Transverse colon (tissue), 4 donors: Measurements from ENCODE around the gene SDCCAG8. TPM values are rescaled to one million over a fixed set of nuclear protein-coding genes. Genes with fewer than 3 reads are reported as not detected.

ENCODE experiments used
- DNase-seq: peaks from one replicate; pipeline ENCODE4 v3.0.0-alpha.2; 2019
- H3K27ac ChIP-seq, 4 donors: fragments of 200-600 bp; sonication (generic); 2 replicates each; pipeline ENCODE4 v1.5.1; 2016 to 2018; ENCODE audit warnings: inconsistent platforms in 4 of 4
- H3K27me3 ChIP-seq: fragments of 200-600 bp; sonication (generic); 2 replicates; pipeline ENCODE4 v1.5.1; 2017; ENCODE audit warnings: inconsistent platforms
- H3K36me3 ChIP-seq, 4 donors: fragments of 200-600 bp; sonication (generic); 2 replicates each; pipeline ENCODE4 v1.5.1; 2017 to 2019; ENCODE audit warnings: inconsistent platforms in 4 of 4
- H3K4me1 ChIP-seq, 4 donors: fragments of 200-600 bp; sonication (generic); 2 replicates each; pipeline ENCODE4 v1.5.1; 2017 to 2020; ENCODE audit warnings: inconsistent platforms in 4 of 4
- H3K4me3 ChIP-seq, 4 donors: fragments of 200-600 bp; sonication (generic); 1 replicate in 1 of 4; 2 replicates in 3 of 4; pipeline versions ENCODE4 v1.5.1 to v1.6.1; 2017 to 2019; ENCODE audit warnings: inconsistent platforms in 4 of 4
- H3K9me3 ChIP-seq, 2 donors: fragments of 200-600 bp; sonication (generic); 2 replicates each; pipeline ENCODE4 v1.5.1; 2017 to 2019; ENCODE audit warnings: inconsistent platforms in 2 of 2
- CTCF ChIP-seq, 5 experiments: fragments of 200-600 bp in 3 of 5; fragments of 450-650 bp in 2 of 5; sonication (generic) in 3 of 5; IDR thresholded peaks; 1 replicate in 2 of 5; 2 replicates in 3 of 5; pipeline ENCODE4 v1.5.1; 2016 to 2017; ENCODE audit warnings: antibody characterized with exemption in 5 of 5, inconsistent platforms in 3 of 5, mild to moderate bottlenecking in 2 of 5, moderate library complexity in 1 of 5
- EP300 ChIP-seq: sonication (generic); formaldehyde crosslinking; IDR thresholded peaks from one replicate; pipeline ENCODE4 v1.6.1; 2017; ENCODE audit warnings: antibody characterized with exemption, low read depth
- POLR2A ChIP-seq: fragments of 450-650 bp; IDR thresholded peaks from one replicate; pipeline ENCODE4 v1.6.1; 2016; ENCODE audit warnings: antibody characterized with exemption, mild to moderate bottlenecking, moderate library complexity
- POLR2AphosphoS5 ChIP-seq, 3 donors: sonication (generic); formaldehyde crosslinking; IDR thresholded peaks; one replicate each; pipeline ENCODE4 v1.6.1; 2016; ENCODE audit warnings: antibody characterized with exemption in 3 of 3
- WGBS, 2 donors: methylation state at CpG; one replicate each; pipeline ENCODE4 v1.1.5; 2018; ENCODE audit warnings: low coverage in 1 of 2; 5-methylcytosine and 5-hydroxymethylcytosine counted together
- in situ Hi-C, 4 donors: fragments of 200-750 bp; cut with MboI; loops; one replicate each; pipeline versions ENCODE4 v1.15.0 to v1.15.1; 2017; ENCODE audit warnings: low sequenced_read_pairs in 3 of 4, low pct_ligation_motif_present in 1 of 4, low pct_unique_long_range_greater_than_20kb in 1 of 4
- intact Hi-C: fragments of 100-400 bp; cut with DNase I; formaldehyde crosslinking; loops from one replicate; pipeline ENCODE4 v1.15.1; 2023; ENCODE audit warnings: low total_unique reads
- total RNA-seq, 4 donors: library from RNA; depleted of rRNA; stranded (reverse); fragments of >200 nt; gene quantifications; one replicate each; pipeline ENCODE4 v1.1.0, GENCODE V29; 2016

The SDCCAG8 gene
- total RNA-seq, 4 donors from 2014 or later = 28.8 to 101 (median 42.5) TPM

DNA sequence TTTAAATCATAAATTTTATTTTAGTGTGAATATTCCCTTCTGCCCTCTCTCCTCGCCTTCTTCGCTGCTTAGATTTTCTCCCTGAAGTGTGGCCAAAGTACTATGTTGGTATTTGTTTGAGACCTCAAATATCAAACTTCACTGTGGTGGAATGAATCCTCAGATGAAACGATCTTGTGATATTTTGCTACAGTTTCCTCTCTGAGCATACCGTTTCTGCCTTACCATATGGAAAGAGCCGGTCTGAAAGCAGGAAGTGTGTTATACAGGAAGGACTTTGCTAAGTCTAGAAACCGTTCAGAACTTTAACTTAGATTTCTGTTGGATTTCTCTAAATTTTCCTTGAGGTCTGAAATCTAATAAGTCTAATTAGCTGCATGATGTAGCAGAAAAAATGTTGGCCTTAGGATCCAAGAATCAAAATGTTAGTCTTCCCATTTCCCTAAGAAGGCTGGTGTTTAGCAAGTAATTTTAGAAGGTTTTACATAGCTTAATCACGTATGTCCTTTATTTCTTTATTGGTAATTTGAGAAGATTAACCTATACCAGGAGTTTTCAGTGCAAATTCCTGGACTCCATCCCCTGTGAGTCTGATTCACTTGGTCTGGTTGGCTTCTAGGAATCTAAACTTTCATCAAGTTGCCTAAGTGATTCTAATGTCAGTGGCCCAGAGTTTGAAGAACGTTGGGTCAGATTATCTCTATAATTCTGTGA, 30.7 kb downstream of the SDCCAG8 start:
- H3K4me3 ChIP-seq = no peak overlapping the region
- intact Hi-C loops = no loop called here
- WGBS, 2 donors = 66 to 69% methylated on average over 5 to 8 of the region's 8 CpGs
- peaks cover 0 to 7% (median 0%) of the 10 kb centered on the region in 4 donors for H3K36me3 ChIP-seq
- H3K4me1 ChIP-seq = peaks cover 0 to 9% (median 1%) of the 10 kb centered on the region in 4 donors
- H3K9me3 ChIP-seq = no peaks in the 10 kb centered on the region
- H3K27me3 ChIP-seq = no peaks in the 10 kb centered on the region
- TF ChIP-seq EP300 (no peak), POLR2A (no peak), POLR2AphosphoS5 (IDR thresholded peaks at IDR 0.05) (no peak), CTCF (IDR thresholded peaks at IDR 0.05) (no peak)
- in situ Hi-C loops = no loop called here
- no peak for DNase-seq
- peak overlapping the region in 3 of 4 donors; percentile 20 to 37 (median 36) for H3K27ac ChIP-seq

- no peak for DNase-seq
- no peak for TF ChIP-seq CTCF (IDR thresholded peaks at IDR 0.05)
- TF ChIP-seq EP300 = no peak
- TF ChIP-seq POLR2A = no peak
- H3K27ac ChIP-seq = peak overlapping the region in 3 of 4 donors; percentile 20 to 37 (median 36)
- H3K4me3 ChIP-seq = no peak overlapping the region
- in situ Hi-C loops = no loop called here
- H3K4me1 ChIP-seq = peaks cover 0 to 9% (median 1%) of the 10 kb centered on the region in 4 donors
- intact Hi-C loops = no loop called here
- no peaks in the 10 kb centered on the region for H3K9me3 ChIP-seq
- no peaks in the 10 kb centered on the region for H3K27me3 ChIP-seq
- 35 to 61% methylated on average over 2 of the region's 2 CpGs for WGBS, 2 donors
- H3K36me3 ChIP-seq = peaks cover 0 to 7% (median 0%) of the 10 kb centered on the region in 4 donors
These were observed 31.3 kb downstream of the SDCCAG8 start for GRCh38 chr1:243287123-243287460.

DNA sequence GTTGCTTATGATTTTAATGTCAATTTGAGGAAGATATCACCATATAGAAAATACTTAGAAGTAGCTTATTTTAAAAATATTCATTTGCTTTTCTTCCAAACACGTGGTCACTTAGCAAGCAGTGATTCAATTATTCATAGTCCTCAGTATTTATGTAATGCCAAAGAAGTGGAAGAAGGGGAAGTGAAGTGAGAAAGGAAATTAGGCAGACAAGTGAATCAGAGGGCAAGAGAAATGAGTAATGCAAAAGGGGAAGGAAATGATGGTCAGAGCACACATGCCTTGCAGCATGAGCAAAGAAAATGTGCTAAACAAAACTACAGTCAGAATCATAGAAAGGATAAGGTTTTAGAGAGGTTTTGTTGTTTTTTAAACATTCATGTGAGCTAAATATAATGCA, 31.8 kb downstream of the SDCCAG8 start:
- no peaks in the 10 kb centered on the region for H3K27me3 ChIP-seq
- whole genome bisulfite sequencing, 2 donors = 40 to 45% methylated on average over 1 of the region's 1 CpG
- H3K9me3 ChIP-seq = no peaks in the 10 kb centered on the region
- peaks cover 0 to 2% (median 0%) of the 10 kb centered on the region in 4 donors for H3K36me3 ChIP-seq
- in situ Hi-C loops = no loop called here
- peak overlapping the region in 3 of 4 donors; percentile 3 to 54 (median 36) for H3K27ac ChIP-seq
- peaks cover 0 to 9% (median 1%) of the 10 kb centered on the region in 4 donors for H3K4me1 ChIP-seq
- TF ChIP-seq POLR2AphosphoS5 (IDR thresholded peaks at IDR 0.05) = no peak
- TF ChIP-seq CTCF (IDR thresholded peaks at IDR 0.05) = no peak
- no peak for TF ChIP-seq EP300
- TF ChIP-seq POLR2A = no peak
- no peak for DNase-seq
- intact Hi-C loops = no loop called here
- no peak overlapping the region for H3K4me3 ChIP-seq

DNA sequence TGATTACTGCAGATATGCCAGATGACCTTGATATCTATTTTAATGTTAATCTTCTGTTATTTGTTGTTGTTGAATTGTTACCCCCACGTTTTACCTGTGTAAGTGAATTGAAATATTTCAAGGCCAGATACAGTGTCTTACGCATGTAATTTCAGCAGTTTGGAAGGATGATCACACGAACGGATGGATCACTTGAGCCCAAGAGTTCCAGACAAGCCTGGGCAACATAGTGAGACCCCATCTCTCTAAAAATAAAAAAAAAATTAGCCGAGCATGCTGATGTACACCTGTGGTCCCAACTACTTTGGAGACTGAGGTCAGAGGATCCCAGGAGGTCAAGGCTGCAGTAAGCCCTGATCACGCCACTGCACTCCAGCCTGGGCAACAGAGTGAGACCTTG, 32.2 kb downstream of the SDCCAG8 start:
- Histone ChIP-seq H3K27me3 (no peaks in the 10 kb centered on the region), H3K27ac (peak overlapping the region in 3 of 4 donors; percentile 3 to 54 (median 29)), H3K4me1 (peaks cover 0 to 9% (median 1%) of the 10 kb centered on the region in 4 donors), H3K9me3 (no peaks in the 10 kb centered on the region), H3K36me3 (peaks cover 0 to 3% (median 0%) of the 10 kb centered on the region in 4 donors), H3K4me3 (no peak overlapping the region)
- 79 to 85% methylated on average over 6 of the region's 6 CpGs for WGBS, 2 donors
- TF ChIP-seq POLR2A = no peak
- TF ChIP-seq POLR2AphosphoS5 (IDR thresholded peaks at IDR 0.05) = no peak
- no peak for TF ChIP-seq CTCF (IDR thresholded peaks at IDR 0.05)
- no peak for TF ChIP-seq EP300
- in situ Hi-C loops (no loop called here), intact Hi-C loops (no loop called here)
- DNase-seq = no peak
